Measurements from ENCODE around the gene OR52I2.

The OR52I2 gene

DNA sequence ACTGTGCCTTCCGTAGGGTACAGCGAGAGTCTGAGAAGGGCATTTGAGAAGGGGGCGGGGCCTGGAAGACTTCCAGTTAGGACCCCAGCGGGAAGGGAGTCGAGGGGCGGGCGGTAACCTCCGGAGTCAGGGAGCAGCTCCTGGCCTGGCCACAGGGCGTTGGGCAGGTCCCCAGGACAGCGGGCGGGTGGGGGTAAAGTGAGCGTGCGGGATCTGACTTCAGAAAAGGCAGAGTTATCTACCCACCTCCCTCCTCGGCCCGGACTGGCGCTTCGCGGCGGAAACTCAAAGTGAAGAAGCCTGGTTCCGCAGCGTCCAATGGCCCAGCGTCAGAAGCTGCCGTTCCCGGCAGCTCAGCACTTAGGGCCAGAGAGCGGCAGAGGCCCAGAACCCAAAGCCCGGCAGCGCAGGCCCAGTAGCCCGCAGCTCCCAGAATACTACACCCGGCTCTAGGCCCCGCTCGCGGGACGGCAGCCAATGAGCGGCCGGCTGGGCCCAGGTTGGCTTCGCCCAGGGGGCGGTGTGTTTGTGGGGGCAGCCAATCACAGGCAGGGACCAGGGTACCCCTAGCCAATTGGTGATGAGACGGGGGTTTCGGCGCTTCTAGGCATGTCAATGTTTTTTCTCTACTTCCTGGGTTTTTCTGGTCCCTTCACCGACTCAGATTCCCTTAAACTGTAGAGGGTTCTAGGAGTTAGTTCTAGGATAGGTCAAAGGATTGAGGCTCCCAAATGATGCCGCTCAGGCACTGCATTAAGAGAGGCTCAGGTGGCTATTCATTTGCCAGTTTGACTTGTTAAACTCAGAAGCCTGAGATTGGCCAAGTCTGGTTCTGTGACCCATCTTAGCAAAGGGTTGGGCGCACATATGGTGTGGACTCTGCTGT, 26.5 kb downstream of the OR52I2 start, which contains the start of gene TRIM68:
Gene TRIM68 (minus strand): TSS at position 451 of the 886 bp plus-strand sequence. CDS start 2,727 bp downstream, outside the sequence.
- DNase-seq (ENCODE audit: low read depth, low spot score) = peak; percentile 85

- DNase-seq (ENCODE audit: low read depth, low spot score) = no peak
Observed at GRCh38 chr11:4610258-4610935, 28.9 kb downstream of the OR52I2 start.

DNA sequence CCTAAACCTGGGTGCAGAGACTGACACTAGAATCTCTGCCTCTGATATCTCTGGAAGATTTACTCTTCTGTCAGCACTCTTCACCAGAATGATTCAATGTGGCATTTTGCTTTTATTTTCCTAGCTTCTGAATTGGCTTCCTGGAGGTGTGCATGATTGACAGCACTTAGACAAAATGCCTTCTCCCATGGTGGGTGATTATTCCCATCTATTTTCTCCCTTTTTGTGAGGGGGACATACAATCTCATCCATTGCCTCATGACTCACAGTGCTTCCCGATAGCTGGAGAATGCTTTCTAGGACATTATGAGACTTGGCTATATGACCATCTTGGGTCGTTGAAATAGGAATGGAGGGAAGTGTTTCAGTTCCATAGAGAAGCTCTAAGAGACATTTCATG, 30.4 kb downstream of the OR52I2 start:
- no peak for DNase-seq (ENCODE audit: low read depth, low spot score)

DNA sequence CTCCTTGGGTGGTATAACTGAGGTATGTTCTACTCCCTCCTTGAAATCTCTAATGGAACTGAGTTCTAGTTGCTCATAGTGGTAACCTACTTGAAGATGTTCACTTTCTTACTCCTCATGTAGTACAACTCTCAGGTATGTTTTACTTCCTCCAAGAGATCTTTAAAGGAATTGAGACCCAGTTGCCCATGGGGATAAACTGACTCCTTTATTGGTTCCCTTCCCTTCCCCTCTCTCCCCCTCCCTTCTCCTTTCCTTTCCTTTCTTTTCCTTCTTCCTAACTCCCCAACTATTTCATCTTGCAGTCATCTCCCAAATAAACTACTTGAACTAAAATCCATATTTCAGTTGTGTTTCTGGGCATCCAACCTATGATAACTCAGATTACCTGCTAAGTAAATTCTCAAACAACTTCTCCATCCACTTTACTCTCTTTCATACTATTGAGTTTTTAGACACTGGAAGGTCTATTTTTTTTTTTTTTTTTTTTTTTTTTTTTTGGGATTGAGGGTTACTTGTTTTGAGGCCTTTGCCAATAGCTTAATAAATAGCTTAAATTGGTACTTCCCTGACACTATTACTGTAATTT, 34.4 kb downstream of the OR52I2 start:
- DNase-seq (ENCODE audit: low read depth, low spot score) = no peak

- no peak for DNase-seq (ENCODE audit: low read depth, low spot score)
Observed at GRCh38 chr11:4619514-4619913, 38.0 kb downstream of the OR52I2 start.

GRCh38 chr11:4626207-4627099, 44.9 kb downstream of the OR52I2 start:
- DNase-seq (ENCODE audit: low read depth, low spot score) = no peak

DNA sequence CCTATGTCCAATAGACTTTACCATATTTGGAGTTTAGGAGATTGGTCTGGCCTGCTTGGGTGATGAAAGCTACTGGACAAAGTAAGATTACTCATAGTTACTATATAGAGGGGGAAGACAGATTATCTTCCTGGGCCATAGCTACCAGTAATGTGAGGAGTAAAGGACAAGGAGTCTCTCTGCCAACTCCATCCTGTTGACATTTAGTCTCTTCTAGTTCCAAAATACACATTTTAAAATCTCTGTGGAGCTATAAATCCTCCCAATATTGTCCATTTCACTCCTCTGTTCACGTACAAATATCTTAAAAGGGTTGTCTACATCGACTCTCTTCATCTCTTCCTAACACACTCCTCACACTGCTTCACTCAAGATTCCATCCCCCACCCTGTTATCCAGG, 54.6 kb downstream of the OR52I2 start:
- no peak for DNase-seq (ENCODE audit: low read depth, low spot score)

GRCh38 chr11:4636962-4637661, 55.6 kb downstream of the OR52I2 start, which contains the start of gene OR51D1:
OR51D1 (plus strand) TSS chr11:4637477; CDS start chr11:4639791, 2,314 bp downstream.
- DNase-seq (ENCODE audit: low read depth, low spot score) = peak; percentile 37

GRCh38 chr11:4637662-4638047, 56.1 kb downstream of the OR52I2 start:
- no peak for DNase-seq (ENCODE audit: low read depth, low spot score)

- no peak for DNase-seq (ENCODE audit: low read depth, low spot score)
Observed at GRCh38 chr11:4639931-4640330, 58.4 kb downstream of the OR52I2 start.

- DNase-seq (ENCODE audit: low read depth, low spot score) = no peak
Observed at GRCh38 chr11:4641501-4641900, 60.0 kb downstream of the OR52I2 start.

DNA sequence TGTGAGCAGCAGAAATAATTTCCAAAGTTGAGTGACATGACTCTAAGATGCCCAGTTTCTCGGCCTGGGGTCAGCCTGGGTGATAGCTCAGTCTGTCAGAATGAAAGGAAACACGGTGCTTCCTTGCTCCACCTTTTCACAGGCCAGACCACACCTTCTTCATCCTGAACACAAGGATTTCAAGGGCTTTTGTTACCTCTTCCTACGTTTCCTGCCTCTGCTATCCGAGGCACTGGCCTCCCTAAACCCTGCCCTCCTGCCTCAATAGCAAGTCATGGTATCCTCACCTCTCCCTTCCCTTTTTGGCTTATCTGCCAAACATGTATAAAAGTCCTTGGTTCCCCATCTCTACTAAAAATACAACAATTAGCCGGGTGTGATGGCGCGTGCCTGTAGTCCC, 60.5 kb downstream of the OR52I2 start:
- DNase-seq (ENCODE audit: low read depth, low spot score) = no peak

Measured in brain pericyte (primary cell).